ENCODE results near the gene FSTL4. TPM values are rescaled to one million over a fixed set of nuclear protein-coding genes. Genes with fewer than 3 reads are reported as not detected.

The FSTL4 gene
- polyA plus RNA-seq, 3 donors: not detected

DNA sequence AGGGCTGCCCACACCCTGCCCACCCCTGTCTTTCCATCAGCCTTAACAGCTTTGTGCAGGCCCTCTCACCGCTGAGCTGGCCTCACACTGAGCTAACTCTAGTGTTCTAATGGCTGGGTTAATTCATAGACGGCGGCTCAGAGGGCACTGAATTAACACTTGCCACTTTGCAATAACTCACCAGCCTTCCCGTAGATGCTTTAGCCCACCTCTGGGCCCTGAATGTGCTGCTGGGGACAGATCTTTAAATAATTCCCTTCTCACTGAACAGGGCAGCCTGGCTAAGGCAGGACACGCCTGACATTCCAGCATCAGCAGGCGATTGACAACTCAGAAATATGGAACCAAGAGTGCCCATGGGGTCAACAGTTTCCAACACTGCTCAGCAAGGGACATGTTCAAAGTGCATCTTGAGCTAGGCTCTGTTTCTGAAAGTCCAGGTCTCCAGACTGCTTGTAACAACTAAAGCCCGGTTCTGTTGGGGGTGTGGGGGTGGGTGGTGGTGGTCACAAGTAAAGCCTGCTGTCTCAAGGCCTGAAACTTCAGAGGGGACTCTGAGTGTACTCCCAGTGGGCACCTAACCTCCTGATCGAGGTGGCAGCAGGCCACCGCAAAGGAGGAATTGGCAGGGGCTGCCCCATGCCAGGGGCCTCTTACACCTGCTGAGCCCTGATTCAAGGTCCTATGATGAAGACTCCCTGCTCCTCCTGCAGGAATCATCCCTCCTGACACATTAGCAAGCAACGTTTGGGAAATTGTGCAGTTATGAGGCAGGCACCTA, 248.3 kb downstream of the FSTL4 start:
- H3K4me2 ChIP-seq (replicated peaks; ENCODE audit: extremely low read depth, low read length, poor library complexity, severe bottlenecking): no peak overlapping the region
- no peaks in the 10 kb centered on the region for H3K9me3 ChIP-seq (replicated peaks in 1 of 2; ENCODE audit: control insufficient read depth in 1 of 2, insufficient read depth in 1 of 2, low read length in 2 of 2)
- no peak overlapping the region for H3K4me3 ChIP-seq (replicated peaks in 1 of 3; ENCODE audit: low read depth in 2 of 3, low read length in 3 of 3)
- no peak overlapping the region for H3K27ac ChIP-seq (ENCODE audit: low read depth in 1 of 2, low read length in 2 of 2)
- no peak for TF ChIP-seq CTCF (IDR thresholded peaks at IDR 0.05)
- H3K36me3 Mint-ChIP-seq: no peaks in the 10 kb centered on the region
- no peaks in the 10 kb centered on the region for H3K79me2 ChIP-seq (ENCODE audit: insufficient read depth, low read length)
- WGBS (ENCODE audit: insufficient coverage): 96% methylated on average over 9 of the region's 10 CpGs
- H4K20me1 ChIP-seq (ENCODE audit: insufficient read depth, low read length): no peaks in the 10 kb centered on the region
- H3K4me3 Mint-ChIP-seq: no peak overlapping the region
- intact Hi-C loops (cut with micrococcal nuclease): no loop called here
- no peaks in the 10 kb centered on the region for H3K4me1 Mint-ChIP-seq
- DNase-seq: no peak
- no peak overlapping the region for H3K27ac Mint-ChIP-seq
- H3K9ac ChIP-seq (ENCODE audit: insufficient read depth, low read length, poor library complexity, severe bottlenecking): no peak overlapping the region
- no peaks in the 10 kb centered on the region for H3K9me3 Mint-ChIP-seq
- H3K36me3 ChIP-seq (replicated peaks in 1 of 2; ENCODE audit: control insufficient read depth in 1 of 2, insufficient read depth in 2 of 2, low read length in 2 of 2): no peaks in the 10 kb centered on the region
- no peaks in the 10 kb centered on the region for H3K4me1 ChIP-seq (ENCODE audit: control insufficient read depth in 1 of 2, insufficient read depth in 2 of 2, low read length in 2 of 2)
- no peaks in the 10 kb centered on the region for H3K27me3 ChIP-seq (ENCODE audit: control insufficient read depth in 2 of 2, insufficient read depth in 2 of 2, low read length in 2 of 2)
- no peak overlapping the region for H2AFZ ChIP-seq (ENCODE audit: insufficient read depth, low read depth, low read length, poor library complexity, severe bottlenecking)
- peaks cover 0 to 2% (median 2%) of the 10 kb centered on the region in 3 donors for H3K27me3 Mint-ChIP-seq (ENCODE audit: low read depth in 3 of 3)

- no peak overlapping the region for H3K27ac Mint-ChIP-seq
- H3K9me3 Mint-ChIP-seq: no peaks in the 10 kb centered on the region
- 100% methylated on average over 7 of the region's 7 CpGs for WGBS (ENCODE audit: insufficient coverage)
- H3K4me3 ChIP-seq (replicated peaks in 1 of 3; ENCODE audit: low read depth in 2 of 3, low read length in 3 of 3): no peak overlapping the region
- no peaks in the 10 kb centered on the region for H3K9me3 ChIP-seq (replicated peaks in 1 of 2; ENCODE audit: control insufficient read depth in 1 of 2, insufficient read depth in 1 of 2, low read length in 2 of 2)
- no peak for DNase-seq
- H3K27ac ChIP-seq (ENCODE audit: low read depth in 1 of 2, low read length in 2 of 2): no peak overlapping the region
- H3K9ac ChIP-seq (ENCODE audit: insufficient read depth, low read length, poor library complexity, severe bottlenecking): no peak overlapping the region
- no peak for TF ChIP-seq CTCF (IDR thresholded peaks at IDR 0.05)
- H3K4me1 ChIP-seq (ENCODE audit: control insufficient read depth in 1 of 2, insufficient read depth in 2 of 2, low read length in 2 of 2): no peaks in the 10 kb centered on the region
- intact Hi-C loops (cut with micrococcal nuclease): no loop called here
- no peak overlapping the region for H3K4me3 Mint-ChIP-seq
- H2AFZ ChIP-seq (ENCODE audit: insufficient read depth, low read depth, low read length, poor library complexity, severe bottlenecking): no peak overlapping the region
- H3K4me2 ChIP-seq (replicated peaks; ENCODE audit: extremely low read depth, low read length, poor library complexity, severe bottlenecking): no peak overlapping the region
- H3K27me3 Mint-ChIP-seq (ENCODE audit: low read depth in 3 of 3): peaks cover 0 to 4% (median 2%) of the 10 kb centered on the region in 3 donors
- no peaks in the 10 kb centered on the region for H3K36me3 ChIP-seq (replicated peaks in 1 of 2; ENCODE audit: control insufficient read depth in 1 of 2, insufficient read depth in 2 of 2, low read length in 2 of 2)
- no peaks in the 10 kb centered on the region for H3K27me3 ChIP-seq (ENCODE audit: control insufficient read depth in 2 of 2, insufficient read depth in 2 of 2, low read length in 2 of 2)
- H4K20me1 ChIP-seq (ENCODE audit: insufficient read depth, low read length): no peaks in the 10 kb centered on the region
- no peaks in the 10 kb centered on the region for H3K4me1 Mint-ChIP-seq
- no peaks in the 10 kb centered on the region for H3K79me2 ChIP-seq (ENCODE audit: insufficient read depth, low read length)
- no peaks in the 10 kb centered on the region for H3K36me3 Mint-ChIP-seq
Measured at GRCh38 chr5:133362438-133362837, 249.9 kb downstream of the FSTL4 start.

Measured in CD14-positive monocyte (primary cell).